Stimulated activated CD4-positive, alpha-beta T cell treated with anti-CD3 and anti-CD28 coated beads, Interleukin-4, amount 100 ng/mL, for 1 hour (primary cell): ENCODE data around the gene KRT23.
A peak's percentile ranks its signal among the peaks of the same experiment; 100 is the strongest.
"Not testable (repeated sequence)": the region's sequence is repeated elsewhere in the genome, so short reads cannot be mapped to it uniquely, and the experiment has no call there.

Source experiments
- DNase-seq: peaks from one replicate; pipeline ENCODE4 v3.0.0-alpha.2; 2020

The KRT23 gene

GRCh38 chr17:40949418-40949817, 12.0 kb upstream of the KRT23 start:
- no peak for DNase-seq

- no peak for DNase-seq
Observed at GRCh38 chr17:40947929-40948328, 10.5 kb upstream of the KRT23 start.

DNA sequence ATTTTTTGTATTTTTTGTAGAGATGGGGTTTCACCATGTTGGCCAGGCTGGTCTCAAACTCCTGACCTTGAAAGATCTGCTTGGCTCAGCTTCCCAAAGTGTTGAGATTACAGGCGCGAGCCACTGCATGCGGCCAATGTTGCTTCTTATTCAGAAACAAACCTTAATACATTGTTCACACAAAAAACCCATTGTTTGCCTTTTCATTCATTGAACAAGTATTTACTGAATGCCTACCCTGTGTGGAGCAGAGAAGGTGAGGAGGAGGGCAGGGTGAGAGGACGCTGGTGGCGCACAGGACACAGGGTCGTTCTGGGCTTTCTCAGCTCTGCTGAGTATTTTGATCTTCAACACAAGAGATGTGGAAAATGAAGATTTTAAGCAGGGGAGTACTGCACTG, 8.0 kb upstream of the KRT23 start:
- DNase-seq, result no peak

GRCh38 chr17:40944531-40944930, 7.1 kb upstream of the KRT23 start:
- no peak for DNase-seq

DNA sequence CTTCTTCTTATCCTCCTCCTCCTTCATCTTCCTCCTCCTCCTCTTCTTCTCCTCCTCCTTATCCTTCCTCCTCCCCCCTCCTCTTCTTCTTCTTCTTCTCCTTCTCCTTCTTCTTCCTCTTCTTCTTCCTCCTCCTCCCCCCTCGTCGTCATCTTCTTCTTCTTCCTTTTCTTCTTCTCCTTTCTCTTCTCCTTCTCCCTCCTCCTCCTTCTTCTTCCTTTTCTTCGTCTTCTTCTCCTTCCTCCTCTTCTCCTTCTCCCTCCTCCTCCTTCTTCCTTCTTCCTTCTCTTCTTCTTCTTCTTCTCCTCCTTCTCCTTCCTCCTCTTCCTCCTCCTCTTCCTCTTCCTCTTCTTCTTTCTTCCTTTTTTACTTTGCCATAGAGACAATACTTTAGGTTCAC, 5.1 kb upstream of the KRT23 start:
- DNase-seq, result no peak

- no peak for DNase-seq
Observed at GRCh38 chr17:40940266-40940665, 2.8 kb upstream of the KRT23 start.

- no peak for DNase-seq
Observed at GRCh38 chr17:40938981-40939380, 1.5 kb upstream of the KRT23 start.

DNA sequence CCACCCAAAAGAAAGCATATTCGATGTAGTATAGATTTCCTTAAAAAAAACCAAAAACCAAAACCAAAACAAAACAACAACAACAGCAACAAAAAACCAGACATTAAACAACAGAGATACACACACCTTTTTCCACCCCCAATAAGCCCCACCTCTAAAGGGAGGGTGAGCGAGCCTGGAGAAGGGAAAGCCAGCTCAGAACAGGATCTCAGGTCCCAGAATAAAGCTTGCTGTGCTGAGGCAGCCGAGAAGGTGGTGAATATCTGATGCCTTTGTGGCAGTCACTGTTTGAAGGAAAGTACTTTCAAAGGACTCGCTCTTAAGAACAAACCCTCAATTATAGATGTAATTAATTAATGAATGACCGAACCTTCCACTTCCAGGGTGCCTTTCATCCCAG, 470 bp downstream of the KRT23 start:
- no peak for DNase-seq

GRCh38 chr17:40936437-40936971, 942 bp downstream of the KRT23 start:
- no peak for DNase-seq

GRCh38 chr17:40935624-40936023, 1.8 kb downstream of the KRT23 start:
- DNase-seq, result no peak

DNA sequence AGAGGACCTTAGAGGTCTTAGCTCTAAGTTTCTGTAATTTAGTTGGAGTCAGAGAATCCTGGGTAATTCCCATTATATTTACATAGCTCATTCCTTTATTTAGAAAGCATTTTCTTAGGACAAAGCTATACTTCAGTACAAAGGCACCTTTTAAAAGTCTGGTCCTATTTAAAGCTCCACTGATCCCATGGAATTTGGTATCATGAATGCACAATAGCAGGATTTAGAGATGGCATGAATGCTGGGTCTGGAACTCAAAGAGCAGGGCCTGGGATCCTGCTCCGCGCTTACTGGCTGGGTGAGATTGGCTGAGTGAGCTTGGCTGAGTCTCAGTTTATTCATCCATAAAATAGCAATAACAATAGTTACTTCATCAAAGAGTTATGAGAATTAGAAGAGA, 4.8 kb downstream of the KRT23 start:
- no peak for DNase-seq

- DNase-seq, result no peak
Observed at GRCh38 chr17:40931311-40931710, 6.1 kb downstream of the KRT23 start.

GRCh38 chr17:40926341-40926740, 11.1 kb downstream of the KRT23 start:
- no peak for DNase-seq

DNA sequence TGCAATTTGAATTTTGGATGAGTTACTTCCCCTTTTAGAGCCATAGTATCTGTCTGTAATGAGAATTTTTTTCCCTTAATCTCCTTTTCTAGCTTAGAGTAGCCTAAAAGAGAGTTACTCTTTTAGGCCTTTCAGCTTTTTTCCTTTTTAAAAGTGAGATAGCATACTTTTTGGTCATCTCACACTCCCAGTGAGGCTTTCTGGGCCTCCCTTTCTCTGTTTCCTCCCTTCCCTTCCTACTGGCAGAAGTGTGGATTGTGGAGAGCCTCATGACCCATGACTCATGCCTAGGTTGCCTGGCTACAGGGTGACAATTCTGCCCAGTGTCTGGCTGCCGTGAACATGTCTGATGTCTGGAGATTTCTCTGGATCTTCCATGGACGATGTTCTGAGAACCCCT, 15.2 kb downstream of the KRT23 start:
- DNase-seq, result no peak

GRCh38 chr17:40921026-40921425, 16.4 kb downstream of the KRT23 start:
- no peak for DNase-seq

- not testable (repeated sequence) for DNase-seq
Observed at GRCh38 chr17:40917116-40917515, 20.3 kb downstream of the KRT23 start.

DNA sequence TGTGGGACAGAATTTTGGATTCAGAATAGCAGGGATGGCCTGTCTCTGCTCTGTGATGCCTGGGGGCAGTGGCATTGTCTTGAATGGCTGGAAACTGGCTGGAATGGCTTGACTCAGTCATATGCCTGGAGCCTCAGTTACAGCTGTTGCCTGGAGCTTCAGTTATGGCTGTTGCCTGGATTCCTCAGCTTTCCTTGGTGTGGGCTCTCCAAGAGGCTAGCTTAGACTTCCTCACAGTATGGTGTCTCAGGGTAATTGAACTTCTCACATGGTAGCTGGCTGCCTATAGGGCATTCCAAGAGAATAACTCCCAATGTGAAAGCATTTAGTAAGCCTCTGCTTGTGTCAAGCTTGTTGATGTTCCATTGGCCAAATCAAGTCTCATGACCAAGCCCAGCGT, 21.1 kb downstream of the KRT23 start:
- DNase-seq, result no peak

- no peak for DNase-seq
Observed at GRCh38 chr17:40915721-40916256, 21.7 kb downstream of the KRT23 start.

GRCh38 chr17:40915199-40915661, 22.2 kb downstream of the KRT23 start:
- DNase-seq, result no peak

DNA sequence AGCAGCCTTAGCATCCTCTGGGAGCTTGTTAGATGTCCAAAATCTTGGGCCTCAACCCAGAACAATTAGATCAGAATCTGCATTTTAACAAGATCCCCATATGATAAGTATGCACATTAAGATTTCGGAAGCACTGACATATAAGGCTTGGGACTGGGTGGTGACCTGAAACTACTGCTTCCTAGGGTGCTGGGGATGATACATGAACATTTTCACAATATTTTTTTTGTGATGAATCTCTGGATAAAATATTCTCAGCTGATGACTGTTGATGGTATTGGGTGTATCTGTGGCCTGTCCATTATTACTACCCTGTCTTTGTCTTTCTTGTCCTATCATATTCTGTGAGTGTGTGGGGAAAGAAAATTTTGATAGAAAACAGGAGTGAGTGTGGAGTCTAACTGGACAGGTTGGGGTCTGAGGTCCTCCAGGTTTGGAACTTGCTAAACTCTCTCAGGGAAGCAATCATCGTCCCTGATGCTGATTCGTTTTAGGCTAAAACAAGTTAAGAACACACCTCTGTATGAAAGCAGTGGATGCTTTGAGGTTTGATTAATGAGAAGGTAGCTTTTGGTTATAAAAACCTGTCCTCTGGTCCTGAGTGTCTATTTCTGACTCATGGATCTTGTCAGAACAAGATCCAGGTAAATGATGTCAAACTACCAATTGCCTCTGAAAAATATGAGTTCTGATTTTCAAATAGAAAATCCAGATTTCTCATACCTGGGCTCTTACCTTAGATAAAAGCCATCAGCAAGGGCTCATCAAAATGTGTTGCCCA, 23.2 kb downstream of the KRT23 start:
- no peak for DNase-seq

DNA sequence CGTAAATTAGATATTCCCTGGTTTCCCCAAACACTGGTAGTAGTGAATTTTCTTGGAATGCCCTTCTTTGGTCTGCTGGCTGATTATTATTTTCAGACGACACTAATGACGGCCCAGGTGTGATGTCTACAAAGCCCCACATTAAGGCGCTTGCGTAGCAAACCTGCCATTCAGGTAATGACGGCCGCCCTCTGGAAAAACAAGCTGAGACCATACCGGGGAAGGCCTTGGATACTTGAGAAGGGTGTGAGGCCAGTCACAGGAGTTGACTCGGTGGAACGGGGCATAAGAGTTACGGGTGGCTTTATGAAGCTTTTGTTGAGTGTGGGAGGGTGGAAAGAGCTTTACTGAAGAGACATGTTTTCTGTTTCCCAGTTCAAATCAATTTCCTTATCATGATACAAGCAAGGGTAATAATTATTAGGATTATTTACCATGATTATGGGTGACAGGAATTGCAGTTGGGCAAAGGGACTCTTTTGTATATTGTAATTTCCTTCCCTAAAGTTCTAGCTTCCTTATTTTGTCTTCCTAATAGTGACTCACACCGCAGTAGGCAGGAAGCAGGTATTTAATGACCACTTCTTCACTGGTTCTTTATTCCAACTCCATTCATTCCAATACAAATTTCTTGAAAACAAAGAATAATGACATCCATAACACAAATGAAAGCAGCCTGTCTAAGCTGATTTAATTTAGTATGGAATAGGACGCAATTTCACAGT, 24.8 kb downstream of the KRT23 start:
- no peak for DNase-seq

DNA sequence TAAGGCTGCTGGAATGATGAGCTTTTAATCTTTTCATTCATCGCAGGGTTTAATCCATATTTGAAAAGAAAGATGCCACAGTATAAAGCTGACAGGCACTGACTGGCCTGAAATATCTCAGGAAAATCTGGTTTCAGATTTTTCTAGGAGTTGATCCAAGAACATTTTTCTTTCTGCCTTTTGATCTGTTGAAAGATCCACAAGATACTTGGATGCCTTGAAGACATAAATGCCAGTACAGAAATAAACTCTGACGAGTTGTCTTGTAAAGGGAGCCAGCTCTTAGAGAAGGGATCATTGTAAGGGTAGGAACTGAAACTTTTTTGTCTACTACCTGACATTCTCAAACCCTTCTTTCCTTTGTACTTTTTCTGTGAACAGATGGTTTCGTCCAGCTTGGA, 27.0 kb downstream of the KRT23 start:
- DNase-seq, result no peak

DNA sequence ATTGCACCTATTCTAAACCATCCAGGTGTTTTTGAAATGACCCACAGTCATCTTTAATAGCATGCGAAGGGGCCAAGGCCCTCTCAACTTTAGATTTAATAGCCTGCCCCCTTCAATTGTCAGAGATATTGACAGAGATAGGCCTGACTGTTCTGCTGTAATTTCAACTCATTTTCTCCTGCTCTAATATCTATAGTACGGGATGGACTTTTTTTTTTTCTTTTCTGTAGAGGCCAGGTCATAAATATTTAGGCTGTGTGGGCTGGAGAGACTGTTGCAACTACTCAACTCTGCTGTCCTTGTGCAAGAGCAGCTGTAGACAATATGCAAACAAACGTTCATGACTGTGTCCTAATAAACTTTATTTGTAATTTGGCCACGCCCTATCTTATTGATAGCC, 27.7 kb downstream of the KRT23 start:
- no peak for DNase-seq

GRCh38 chr17:40909351-40909750, 28.1 kb downstream of the KRT23 start:
- peak; percentile 61 for DNase-seq
